IMR-90 (cell line): ENCODE measurements around the gene EFCAB5. TPM values are rescaled to one million over a fixed set of nuclear protein-coding genes. Genes with fewer than 3 reads are reported as not detected.

Experiments
- ATAC-seq: fragments of 200-7000 bp; cut with Tn5 transposase; 2 replicates; pipeline ENCODE4 v1.9.1; 2020; ENCODE audit warnings: low read depth, mild to moderate bottlenecking, moderate library complexity
- BruUV-seq: library from RNA; stranded (reverse); fragments of 400-500 nt; replicated peaks from 2 replicates; lab custom pipeline; 2021; lab: Mats Ljungman, UMichigan
- CTCF ChIA-PET: fragments of 300-600 bp; formaldehyde crosslinking; extraction: SDS; loops from one replicate; lab custom pipeline; 2021; ENCODE audit warnings: antibody characterized with exemption; lab: Yijun Ruan, JAX
- POLR2A ChIA-PET: fragments of 300-600 bp; sonication (Branson Sonifier 250); formaldehyde crosslinking; loops from one replicate; lab custom pipeline; 2022; ENCODE audit warnings: antibody characterized with exemption; ENCODE audit not compliant: unreplicated experiment; lab: Charles Lee
- DNase-seq: peaks from one replicate; pipeline ENCODE4 v3.0.0; 2013
- H2AFZ ChIP-seq: replicated peaks from 2 replicates; pipeline ENCODE3; 2013; ENCODE audit warnings: low read length, mild to moderate bottlenecking; ENCODE audit not compliant: poor library complexity
- H2AK5ac ChIP-seq: 2 replicates; pipeline ENCODE4 v1.6.1; 2013; ENCODE audit warnings: low read depth, low read length, inconsistent platforms
- H2AK9ac ChIP-seq: replicated peaks from 2 replicates; pipeline ENCODE3; 2013; ENCODE audit warnings: mild to moderate bottlenecking, low read depth, low read length, moderate library complexity; ENCODE audit not compliant: poor library complexity
- H2BK120ac ChIP-seq: 2 replicates; pipeline ENCODE4 v1.6.1; 2013; ENCODE audit warnings: low read depth, low read length, inconsistent platforms
- H2BK15ac ChIP-seq: 3 replicates; pipeline ENCODE4 v1.6.1; 2013; ENCODE audit warnings: low read depth, low read length, inconsistent platforms
- H2BK20ac ChIP-seq: 2 replicates; pipeline ENCODE4 v1.6.1; 2013; ENCODE audit warnings: low read depth, mild to moderate bottlenecking, inconsistent platforms, low read length, moderate library complexity
- H2BK5ac ChIP-seq: 2 replicates; pipeline ENCODE4 v1.6.1; 2013; ENCODE audit warnings: mild to moderate bottlenecking, low read depth, low read length, inconsistent platforms; ENCODE audit not compliant: poor library complexity, severe bottlenecking
- H3K14ac ChIP-seq: replicated peaks from 2 replicates; pipeline ENCODE4 v1.6.1; 2013; ENCODE audit warnings: low read depth, low read length, inconsistent platforms
- H3K18ac ChIP-seq: 2 replicates; pipeline ENCODE4 v1.6.1; 2013; ENCODE audit warnings: low read depth, low read length, control low read depth
- H3K23ac ChIP-seq: 2 replicates; pipeline ENCODE4 v1.6.1; 2013; ENCODE audit warnings: low read depth, low read length, inconsistent platforms
- H3K27ac ChIP-seq: 2 replicates; pipeline ENCODE4 v1.5.1; 2013; ENCODE audit warnings: mild to moderate bottlenecking, control low read depth, low read length; ENCODE audit not compliant: insufficient read depth
- H3K27me3 ChIP-seq: 2 replicates; pipeline ENCODE4 v1.6.1; 2013; ENCODE audit warnings: low read length; ENCODE audit not compliant: control insufficient read depth, insufficient read depth
- H3K36me3 ChIP-seq: 2 replicates; pipeline ENCODE4 v1.6.1; 2013; ENCODE audit warnings: low read length, mixed read lengths; ENCODE audit not compliant: control insufficient read depth, insufficient read depth
- H3K4ac ChIP-seq: 2 replicates; pipeline ENCODE4 v1.6.1; 2013; ENCODE audit warnings: low read depth, low read length, inconsistent platforms
- H3K4me1 ChIP-seq: 2 replicates; pipeline ENCODE4 v1.6.1; 2013; ENCODE audit warnings: low read length, mixed read lengths; ENCODE audit not compliant: control insufficient read depth, insufficient read depth
- H3K4me2 ChIP-seq: 2 replicates; pipeline ENCODE4 v1.6.1; 2013; ENCODE audit warnings: low read depth, mild to moderate bottlenecking, control low read depth, low read length, moderate library complexity
- H3K4me3 ChIP-seq: 2 replicates; pipeline ENCODE4 v1.5.1; 2013; ENCODE audit warnings: low read depth, mild to moderate bottlenecking, control low read depth, low read length, moderate library complexity; ENCODE audit not compliant: insufficient read depth
- H3K56ac ChIP-seq: 2 replicates; pipeline ENCODE4 v1.6.1; 2013; ENCODE audit warnings: low read length, inconsistent platforms; ENCODE audit not compliant: insufficient read depth; ENCODE audit errors: extremely low read depth
- H3K79me1 ChIP-seq, 2 experiments: 2 replicates each; pipeline ENCODE4 v1.6.1; 2013; ENCODE audit warnings: low read length in 2 of 2, inconsistent platforms in 1 of 2, low read depth in 1 of 2
- H3K9ac ChIP-seq: 2 replicates; pipeline ENCODE4 v1.6.1; 2013; ENCODE audit warnings: low read depth, low read length, control low read depth
- H3K9me1 ChIP-seq: 2 replicates; pipeline ENCODE4 v1.6.1; 2013; ENCODE audit warnings: low read length, inconsistent platforms; ENCODE audit not compliant: insufficient read depth
- H3K9me3 ChIP-seq: 2 replicates; pipeline ENCODE4 v1.6.1; 2013; ENCODE audit warnings: low read length; ENCODE audit not compliant: control insufficient read depth, insufficient read depth
- H4K20me1 ChIP-seq: 2 replicates; pipeline ENCODE4 v1.6.1; 2013; ENCODE audit warnings: low read length, inconsistent platforms; ENCODE audit not compliant: insufficient read depth
- H4K5ac ChIP-seq: 2 replicates; pipeline ENCODE4 v1.6.1; 2013; ENCODE audit warnings: mild to moderate bottlenecking, low read depth, low read length, control low read depth
- H4K8ac ChIP-seq, 2 experiments: 2 replicates each; pipeline ENCODE4 v1.6.1; 2013; ENCODE audit warnings: low read depth in 2 of 2, low read length in 2 of 2, control low read depth in 1 of 2, inconsistent platforms in 1 of 2
- H4K91ac ChIP-seq: 2 replicates; pipeline ENCODE4 v1.6.1; 2013; ENCODE audit warnings: low read depth, low read length, inconsistent platforms; ENCODE audit not compliant: insufficient read depth
- BHLHE40 ChIP-seq: fragments of 150-350 bp; IDR thresholded peaks from 2 replicates; pipeline ENCODE4 v1.6.1; 2016; ENCODE audit warnings: mild to moderate bottlenecking, low read depth, low read length
- CEBPB ChIP-seq: IDR thresholded peaks from 2 replicates; pipeline ENCODE4 v1.6.1; 2012; ENCODE audit warnings: low read depth, low read length, improper control_type of control experiment
- CHD1 ChIP-seq: IDR thresholded peaks from 2 replicates; pipeline ENCODE4 v1.6.1; 2012; ENCODE audit warnings: low read depth, low read length, improper control_type of control experiment
- FOS ChIP-seq: fragments of 150-350 bp; IDR thresholded peaks from 2 replicates; pipeline ENCODE4 v1.6.1; 2016; ENCODE audit warnings: low read depth, low read length
- MAFK ChIP-seq: IDR thresholded peaks from 2 replicates; pipeline ENCODE4 v1.6.1; 2012; ENCODE audit warnings: low read depth, low read length, improper control_type of control experiment
- MAZ ChIP-seq: IDR thresholded peaks from 2 replicates; pipeline ENCODE4 v1.6.1; 2012; ENCODE audit warnings: low read depth, mild to moderate bottlenecking, low read length, improper control_type of control experiment, moderate library complexity, borderline replicate concordance
- MXI1 ChIP-seq: IDR thresholded peaks from 2 replicates; pipeline ENCODE4 v1.6.1; 2012; ENCODE audit warnings: low read depth, mild to moderate bottlenecking, low read length, moderate library complexity, borderline replicate concordance
- NFE2L2 ChIP-seq: fragments of 150-350 bp; IDR thresholded peaks from 2 replicates; pipeline ENCODE4 v1.6.1; 2016; ENCODE audit warnings: low read depth, mild to moderate bottlenecking, low read length
- POLR2A ChIP-seq: IDR thresholded peaks from 2 replicates; pipeline ENCODE4 v1.6.1; 2012; ENCODE audit warnings: mild to moderate bottlenecking, low read depth, low read length
- RAD21 ChIP-seq: IDR thresholded peaks from 2 replicates; pipeline ENCODE4 v1.6.1; 2012; ENCODE audit warnings: low read length, improper control_type of control experiment
- RCOR1 ChIP-seq: IDR thresholded peaks from 2 replicates; pipeline ENCODE4 v1.6.1; 2012; ENCODE audit warnings: mild to moderate bottlenecking, low read length, improper control_type of control experiment; ENCODE audit not compliant: insufficient replicate concordance
- RFX5 ChIP-seq: IDR thresholded peaks from 2 replicates; pipeline ENCODE4 v1.8.0; 2012; ENCODE audit warnings: low read depth, mild to moderate bottlenecking, low read length, moderate library complexity
- SMC3 ChIP-seq: fragments of 150-350 bp; IDR thresholded peaks from 2 replicates; pipeline ENCODE4 v1.6.1; 2016; ENCODE audit warnings: low read depth, mild to moderate bottlenecking, antibody characterized with exemption, low read length, moderate library complexity
- WGBS, 2 experiments: methylation state at CpG; one replicate each; pipeline versions ENCODE4 v1.1.5 to v1.1.7; 2013; ENCODE audit warnings: missing lambda C conversion rate in 2 of 2; ENCODE audit not compliant: insufficient read length in 1 of 2; ENCODE audit errors: extremely low coverage in 2 of 2; 5-methylcytosine and 5-hydroxymethylcytosine counted together
- dilution Hi-C: fragments of 300-500 bp; cut with HindIII; formaldehyde crosslinking; loops from one replicate; pipeline ENCODE4 v1.14.3; 2018; ENCODE audit warnings: low sequenced_read_pairs; ENCODE audit not compliant: unreplicated experiment
- in situ Hi-C: fragments of 300-500 bp; cut with MboI; formaldehyde crosslinking; loops from 3 replicates; pipeline ENCODE4 v1.14.3; 2019; ENCODE audit warnings: low sequenced_read_pairs, inconsistent platforms, mixed read lengths
- intact Hi-C: fragments of 100-400 bp; cut with micrococcal nuclease; formaldehyde crosslinking; loops from 2 replicates; pipeline ENCODE4 v1.10.0; 2022
- polyA plus RNA-seq, 3 experiments: library from polyadenylated mRNA; depleted of rRNA; stranded (reverse); fragments of >200 nt; gene quantifications; 2 replicates each; pipeline ENCODE4 v1.2.3, GENCODE V29; 2012; ENCODE audit warnings: low replicate concordance in 1 of 3
- total RNA-seq: library from RNA; depleted of rRNA; stranded (reverse); fragments of >200 nt; gene quantifications from 2 replicates; pipeline ENCODE4 v1.2.3, GENCODE V29; 2012
- TF ChIP-seq, protein P1 (sequence below): fragments of 150-350 bp; IDR thresholded peaks from 2 replicates; pipeline ENCODE4 v1.6.1; 2017; ENCODE audit warnings: mild to moderate bottlenecking, antibody characterized with exemption, low read length, low read depth
- TF ChIP-seq, protein P2 (sequence below): fragments of 150-350 bp; IDR thresholded peaks from 2 replicates; pipeline ENCODE4 v1.6.1; 2016; ENCODE audit warnings: low read depth, mild to moderate bottlenecking, low read length, moderate library complexity, borderline replicate concordance
- TF ChIP-seq, protein P3 (sequence below): conservative IDR thresholded peaks from 2 replicates; pipeline ENCODE4 v1.5.1; 2012; ENCODE audit warnings: mild to moderate bottlenecking, low read depth, low read length, improper control_type of control experiment

EFCAB5 gene
- total and polyA plus RNA-seq, 2 of the 4 experiments (the other 2 are of a cell fraction), result 0.14 TPM; not detected in 1

DNA sequence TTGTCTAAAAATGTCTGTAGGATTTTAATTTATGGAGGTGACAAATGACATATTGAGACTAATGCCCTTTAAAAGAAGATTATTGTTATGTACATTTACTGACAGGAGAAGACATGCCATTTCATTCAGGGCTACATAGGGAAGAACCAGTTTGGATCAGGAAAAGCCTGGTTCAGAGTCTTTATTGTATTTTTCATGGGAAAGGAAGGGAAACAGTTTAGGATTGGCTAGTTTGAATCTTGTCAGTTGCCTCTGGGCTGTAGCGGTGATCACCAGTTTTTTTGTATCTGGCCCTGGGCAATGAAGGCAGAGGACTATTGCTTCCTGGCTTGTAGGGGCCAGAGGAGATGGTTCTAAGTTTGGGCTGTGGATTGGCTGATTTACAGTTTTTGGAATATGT is 206.9 kb downstream of the EFCAB5 start:
- CTCF ChIA-PET, result no interaction called here
- Histone ChIP-seq H4K5ac (no peak overlapping the region), H4K8ac (no peak overlapping the region), H2BK5ac (no peak overlapping the region), H4K20me1 (peaks cover 41% of the 10 kb centered on the region), H3K4me1 (peaks cover 2% of the 10 kb centered on the region; the same call in 1 of the 2 replicates), H3K9me3 (no peaks in the 10 kb centered on the region), H3K27ac (no peak overlapping the region), H3K79me1 (peaks cover 35 to 58% of the 10 kb centered on the region in 2 experiments), H3K23ac (no peak overlapping the region), H2BK120ac (no peak overlapping the region), H3K9ac (no peak overlapping the region), H4K91ac (no peak overlapping the region), H3K4me3 (no peak overlapping the region), H2AK9ac (no peak overlapping the region), H3K27me3 (no peaks in the 10 kb centered on the region), H3K14ac (no peak overlapping the region), H2BK20ac (no peak overlapping the region), H3K56ac (no peak overlapping the region), H3K4me2 (no peak overlapping the region), H2BK15ac (no peak overlapping the region), H3K4ac (no peak overlapping the region), H3K36me3 (no peaks in the 10 kb centered on the region; the same call in 1 of the 2 replicates), H2AK5ac (no peak overlapping the region), H2AFZ (no peak overlapping the region), H3K18ac (no peak overlapping the region), H3K9me1 (peaks cover 9% of the 10 kb centered on the region)
- BruUV-seq, result no TSS peak
- DNase-seq, result no peak
- in situ Hi-C loops, result no loop called here
- TF ChIP-seq SMC3 (no peak), RFX5 (no peak), MXI1 (no peak), NFE2L2 (no peak), FOS (no peak), MAZ (no peak), BHLHE40 (no peak), CHD1 (no peak), POLR2A (no peak), RAD21 (no peak), CEBPB (no peak), MAFK (no peak), RCOR1 (no peak)
- TF ChIP-seq, protein P1, sequence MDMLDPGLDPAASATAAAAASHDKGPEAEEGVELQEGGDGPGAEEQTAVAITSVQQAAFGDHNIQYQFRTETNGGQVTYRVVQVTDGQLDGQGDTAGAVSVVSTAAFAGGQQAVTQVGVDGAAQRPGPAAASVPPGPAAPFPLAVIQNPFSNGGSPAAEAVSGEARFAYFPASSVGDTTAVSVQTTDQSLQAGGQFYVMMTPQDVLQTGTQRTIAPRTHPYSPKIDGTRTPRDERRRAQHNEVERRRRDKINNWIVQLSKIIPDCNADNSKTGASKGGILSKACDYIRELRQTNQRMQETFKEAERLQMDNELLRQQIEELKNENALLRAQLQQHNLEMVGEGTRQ, result no peak
- TF ChIP-seq, protein P2, sequence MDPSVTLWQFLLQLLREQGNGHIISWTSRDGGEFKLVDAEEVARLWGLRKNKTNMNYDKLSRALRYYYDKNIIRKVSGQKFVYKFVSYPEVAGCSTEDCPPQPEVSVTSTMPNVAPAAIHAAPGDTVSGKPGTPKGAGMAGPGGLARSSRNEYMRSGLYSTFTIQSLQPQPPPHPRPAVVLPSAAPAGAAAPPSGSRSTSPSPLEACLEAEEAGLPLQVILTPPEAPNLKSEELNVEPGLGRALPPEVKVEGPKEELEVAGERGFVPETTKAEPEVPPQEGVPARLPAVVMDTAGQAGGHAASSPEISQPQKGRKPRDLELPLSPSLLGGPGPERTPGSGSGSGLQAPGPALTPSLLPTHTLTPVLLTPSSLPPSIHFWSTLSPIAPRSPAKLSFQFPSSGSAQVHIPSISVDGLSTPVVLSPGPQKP, result no peak
- TF ChIP-seq, protein P3, sequence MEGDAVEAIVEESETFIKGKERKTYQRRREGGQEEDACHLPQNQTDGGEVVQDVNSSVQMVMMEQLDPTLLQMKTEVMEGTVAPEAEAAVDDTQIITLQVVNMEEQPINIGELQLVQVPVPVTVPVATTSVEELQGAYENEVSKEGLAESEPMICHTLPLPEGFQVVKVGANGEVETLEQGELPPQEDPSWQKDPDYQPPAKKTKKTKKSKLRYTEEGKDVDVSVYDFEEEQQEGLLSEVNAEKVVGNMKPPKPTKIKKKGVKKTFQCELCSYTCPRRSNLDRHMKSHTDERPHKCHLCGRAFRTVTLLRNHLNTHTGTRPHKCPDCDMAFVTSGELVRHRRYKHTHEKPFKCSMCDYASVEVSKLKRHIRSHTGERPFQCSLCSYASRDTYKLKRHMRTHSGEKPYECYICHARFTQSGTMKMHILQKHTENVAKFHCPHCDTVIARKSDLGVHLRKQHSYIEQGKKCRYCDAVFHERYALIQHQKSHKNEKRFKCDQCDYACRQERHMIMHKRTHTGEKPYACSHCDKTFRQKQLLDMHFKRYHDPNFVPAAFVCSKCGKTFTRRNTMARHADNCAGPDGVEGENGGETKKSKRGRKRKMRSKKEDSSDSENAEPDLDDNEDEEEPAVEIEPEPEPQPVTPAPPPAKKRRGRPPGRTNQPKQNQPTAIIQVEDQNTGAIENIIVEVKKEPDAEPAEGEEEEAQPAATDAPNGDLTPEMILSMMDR, result no peak
- no peak for ATAC-seq
- WGBS, 2 experiments, result no CpG with 5 or more reads among the region's 1 CpG
- dilution Hi-C loops, result no loop called here
- intact Hi-C loops, result no loop called here
- POLR2A ChIA-PET, result no interaction called here
